Measurements from ENCODE around the gene GMCL1.
"Not testable (repeated sequence)": the region's sequence is repeated elsewhere in the genome, so short reads cannot be mapped to it uniquely, and the experiment has no call there.

DNA sequence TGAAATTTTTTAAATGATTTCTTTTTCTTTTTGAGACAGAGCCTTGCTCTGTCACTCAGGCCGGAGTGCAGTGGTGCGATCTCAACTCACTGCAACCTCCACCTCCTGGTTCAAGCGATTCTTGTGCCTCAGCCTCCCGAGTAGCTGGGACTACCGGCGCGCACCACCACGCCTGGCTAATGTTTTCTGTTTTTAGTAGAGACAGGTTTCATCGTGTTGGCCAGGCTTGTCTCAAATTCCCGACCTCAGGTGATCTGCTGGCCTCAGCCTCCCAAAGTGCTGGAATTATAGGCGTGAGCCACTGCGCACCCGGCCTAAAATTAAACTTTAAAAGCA, 1.4 kb downstream of the GMCL1 start:
- TF ChIP-seq, protein P1, sequence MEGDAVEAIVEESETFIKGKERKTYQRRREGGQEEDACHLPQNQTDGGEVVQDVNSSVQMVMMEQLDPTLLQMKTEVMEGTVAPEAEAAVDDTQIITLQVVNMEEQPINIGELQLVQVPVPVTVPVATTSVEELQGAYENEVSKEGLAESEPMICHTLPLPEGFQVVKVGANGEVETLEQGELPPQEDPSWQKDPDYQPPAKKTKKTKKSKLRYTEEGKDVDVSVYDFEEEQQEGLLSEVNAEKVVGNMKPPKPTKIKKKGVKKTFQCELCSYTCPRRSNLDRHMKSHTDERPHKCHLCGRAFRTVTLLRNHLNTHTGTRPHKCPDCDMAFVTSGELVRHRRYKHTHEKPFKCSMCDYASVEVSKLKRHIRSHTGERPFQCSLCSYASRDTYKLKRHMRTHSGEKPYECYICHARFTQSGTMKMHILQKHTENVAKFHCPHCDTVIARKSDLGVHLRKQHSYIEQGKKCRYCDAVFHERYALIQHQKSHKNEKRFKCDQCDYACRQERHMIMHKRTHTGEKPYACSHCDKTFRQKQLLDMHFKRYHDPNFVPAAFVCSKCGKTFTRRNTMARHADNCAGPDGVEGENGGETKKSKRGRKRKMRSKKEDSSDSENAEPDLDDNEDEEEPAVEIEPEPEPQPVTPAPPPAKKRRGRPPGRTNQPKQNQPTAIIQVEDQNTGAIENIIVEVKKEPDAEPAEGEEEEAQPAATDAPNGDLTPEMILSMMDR (conservative IDR thresholded peaks at IDR 0.05; ENCODE audit: low read depth, low read length) = not testable (repeated sequence)
- TF ChIP-seq EZH2 (IDR thresholded peaks at IDR 0.05; ENCODE audit: borderline replicate concordance, low read depth, low read length, poor library complexity, severe bottlenecking) = not testable (repeated sequence)
